Astrocyte of the cerebellum (primary cell): Measurements from ENCODE around the gene RPL26.

ENCODE experiments used
- DNase-seq: peaks from one replicate; pipeline ENCODE4 v3.0.0-alpha.2; 2011; ENCODE audit warnings: low read depth
- H3K4me3 ChIP-seq: 2 replicates; pipeline ENCODE4 v1.5.1; 2011; ENCODE audit warnings: mild to moderate bottlenecking, low read depth, low read length, moderate library complexity
- in situ Hi-C: cut with HindIII; loops from 2 replicates; pipeline ENCODE4 v1.10.0; 2017; ENCODE audit warnings: low sequenced_read_pairs
- TF ChIP-seq, protein P1 (sequence below): IDR thresholded peaks from 2 replicates; pipeline ENCODE4 v1.5.1; 2012; ENCODE audit warnings: low read length, low read depth, moderate library complexity, mild to moderate bottlenecking; ENCODE audit errors: missing control alignments

Gene RPL26

DNA sequence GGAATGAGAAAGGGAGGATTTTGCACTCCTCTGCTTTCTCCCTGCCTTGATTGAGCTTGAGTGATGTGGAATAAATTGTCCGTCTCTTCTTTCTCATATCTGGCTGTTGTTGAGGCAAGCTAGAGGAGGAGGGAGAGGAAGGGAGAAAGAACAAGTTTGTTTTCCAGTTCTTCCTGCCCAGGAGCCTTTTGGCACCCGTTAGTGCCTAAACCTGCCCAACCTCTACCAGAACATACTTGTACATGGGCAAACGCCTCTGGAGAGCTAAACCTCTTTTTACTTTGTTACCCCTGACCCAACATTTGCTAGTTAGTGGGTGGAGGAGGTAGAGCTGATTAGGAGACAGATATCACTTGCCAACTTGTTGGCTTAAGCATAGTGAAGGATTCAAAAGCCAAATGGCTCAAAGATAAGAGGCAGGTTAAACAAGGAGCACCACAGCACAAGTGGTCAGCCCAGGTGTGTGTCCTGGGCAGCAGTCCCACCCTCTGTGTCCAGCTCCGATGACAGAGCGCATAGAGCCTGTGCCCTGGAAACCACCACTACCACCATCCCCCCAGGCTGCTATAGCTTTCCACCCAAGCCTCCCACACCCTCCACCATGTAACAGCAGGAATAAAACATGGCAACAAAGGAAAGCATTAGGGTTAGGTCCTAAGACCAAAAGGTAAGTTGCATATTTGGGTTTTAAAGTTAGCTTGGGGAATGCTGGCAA is 36.9 kb downstream of the RPL26 start:
- in situ Hi-C loops, result no loop called here
- TF ChIP-seq, protein P1, sequence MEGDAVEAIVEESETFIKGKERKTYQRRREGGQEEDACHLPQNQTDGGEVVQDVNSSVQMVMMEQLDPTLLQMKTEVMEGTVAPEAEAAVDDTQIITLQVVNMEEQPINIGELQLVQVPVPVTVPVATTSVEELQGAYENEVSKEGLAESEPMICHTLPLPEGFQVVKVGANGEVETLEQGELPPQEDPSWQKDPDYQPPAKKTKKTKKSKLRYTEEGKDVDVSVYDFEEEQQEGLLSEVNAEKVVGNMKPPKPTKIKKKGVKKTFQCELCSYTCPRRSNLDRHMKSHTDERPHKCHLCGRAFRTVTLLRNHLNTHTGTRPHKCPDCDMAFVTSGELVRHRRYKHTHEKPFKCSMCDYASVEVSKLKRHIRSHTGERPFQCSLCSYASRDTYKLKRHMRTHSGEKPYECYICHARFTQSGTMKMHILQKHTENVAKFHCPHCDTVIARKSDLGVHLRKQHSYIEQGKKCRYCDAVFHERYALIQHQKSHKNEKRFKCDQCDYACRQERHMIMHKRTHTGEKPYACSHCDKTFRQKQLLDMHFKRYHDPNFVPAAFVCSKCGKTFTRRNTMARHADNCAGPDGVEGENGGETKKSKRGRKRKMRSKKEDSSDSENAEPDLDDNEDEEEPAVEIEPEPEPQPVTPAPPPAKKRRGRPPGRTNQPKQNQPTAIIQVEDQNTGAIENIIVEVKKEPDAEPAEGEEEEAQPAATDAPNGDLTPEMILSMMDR, result no peak
- no peak overlapping the region for H3K4me3 ChIP-seq
- no peak for DNase-seq

DNA sequence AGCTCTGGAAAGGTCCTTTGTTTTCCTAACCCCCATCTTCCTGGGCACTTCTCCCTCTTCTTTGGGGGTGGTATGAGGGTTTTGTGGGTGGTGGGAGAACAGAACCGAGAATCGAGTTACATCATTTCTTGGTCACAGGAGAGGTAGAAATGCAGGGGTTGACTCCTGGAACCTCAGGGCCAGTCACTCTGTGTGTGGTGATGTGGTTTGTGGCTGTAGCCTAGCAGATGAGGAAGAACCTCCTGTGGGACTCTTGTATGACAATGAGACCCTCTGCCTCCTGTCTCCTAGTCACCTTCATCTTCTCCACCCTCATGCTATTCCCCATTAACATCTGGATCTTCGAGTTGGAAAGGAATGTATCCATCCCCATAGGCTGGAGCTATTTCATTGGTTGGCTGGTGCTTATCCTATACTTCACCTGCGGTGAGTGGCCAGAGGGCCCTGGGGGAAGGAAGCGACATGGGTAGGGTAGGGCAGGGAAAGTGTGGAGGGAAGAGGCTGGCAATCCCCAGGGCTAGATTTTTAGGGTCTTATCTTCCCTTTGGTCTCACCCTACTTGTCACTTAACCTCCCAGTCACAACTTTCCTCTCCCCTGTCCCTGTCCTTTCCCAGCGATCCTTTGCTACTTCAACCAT is 37.8 kb downstream of the RPL26 start:
- H3K4me3 ChIP-seq, result no peak overlapping the region
- in situ Hi-C loops, result no loop called here
- DNase-seq, result no peak
- TF ChIP-seq, protein P1, result no peak

DNA sequence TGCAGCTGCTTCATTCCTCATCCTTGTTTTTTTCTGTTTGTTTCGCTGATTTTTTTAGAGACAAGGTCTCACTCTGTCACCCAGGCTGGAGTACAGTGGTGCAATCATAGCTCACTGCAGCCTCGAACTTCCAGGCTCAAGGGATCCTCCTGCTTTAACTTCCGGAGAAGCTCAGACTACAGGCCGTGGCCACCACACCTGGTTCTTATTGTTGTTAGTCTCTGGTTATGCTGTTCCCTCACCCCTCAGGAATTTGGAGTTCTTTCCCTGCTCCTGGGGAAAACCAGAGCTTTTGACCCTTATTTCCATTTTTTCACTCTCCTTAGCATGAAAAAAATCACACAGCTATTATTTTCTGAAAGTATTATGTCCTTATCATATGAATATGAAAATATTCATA is 41.5 kb downstream of the RPL26 start:
- H3K4me3 ChIP-seq, result no peak overlapping the region
- no peak for DNase-seq
- in situ Hi-C loops, result no loop called here
- TF ChIP-seq, protein P1, result no peak

DNA sequence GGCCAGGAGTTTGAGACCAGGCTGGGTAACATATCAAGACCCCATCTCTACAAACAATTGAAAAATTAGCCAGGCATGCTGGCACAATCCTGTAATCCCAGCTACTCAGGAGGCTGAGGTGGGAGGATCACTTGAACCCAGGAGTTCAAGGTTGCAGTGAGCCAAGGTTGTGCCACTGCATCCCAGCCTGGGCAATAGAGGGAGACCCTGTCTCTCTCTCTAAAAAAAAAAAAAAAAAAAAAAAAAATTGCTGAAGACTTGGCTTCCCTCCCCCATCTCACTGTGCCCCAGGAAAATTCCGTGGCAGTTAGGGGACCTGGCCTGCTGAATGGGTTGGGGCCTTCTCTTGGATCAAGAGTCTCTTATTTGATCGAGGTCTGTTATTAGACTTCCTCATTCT is 43.5 kb downstream of the RPL26 start, which contains the start of gene ODF4:
Gene ODF4 (plus strand): TSS at position 301 of the 400 bp plus-strand sequence. CDS start 212 bp downstream, outside the sequence.
- TF ChIP-seq, protein P1, result no peak
- DNase-seq, result no peak
- H3K4me3 ChIP-seq, result no peak within 1 kb of the TSS
- in situ Hi-C loops, result no loop called here

DNA sequence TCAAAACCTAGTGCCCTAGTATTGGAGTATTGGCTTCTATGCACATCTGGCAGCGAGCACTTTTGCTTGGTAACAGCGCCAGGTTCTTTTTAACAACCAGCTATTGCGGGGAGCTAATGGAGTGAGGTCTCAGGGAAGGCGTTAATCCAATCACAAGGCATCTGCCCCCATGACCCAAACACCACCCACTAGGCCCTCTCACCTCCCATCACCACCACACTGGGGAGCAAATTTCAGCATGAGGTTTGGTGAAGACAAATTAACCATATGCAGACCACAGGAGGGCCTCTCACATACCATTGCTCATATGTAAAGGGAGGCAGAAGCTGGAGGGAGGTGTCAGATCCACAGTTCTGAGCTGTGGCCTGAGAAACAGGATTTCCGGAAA is 44.2 kb downstream of the RPL26 start:
- H3K4me3 ChIP-seq, result no peak overlapping the region
- DNase-seq, result no peak
- in situ Hi-C loops, result no loop called here
- TF ChIP-seq, protein P1, result no peak

DNA sequence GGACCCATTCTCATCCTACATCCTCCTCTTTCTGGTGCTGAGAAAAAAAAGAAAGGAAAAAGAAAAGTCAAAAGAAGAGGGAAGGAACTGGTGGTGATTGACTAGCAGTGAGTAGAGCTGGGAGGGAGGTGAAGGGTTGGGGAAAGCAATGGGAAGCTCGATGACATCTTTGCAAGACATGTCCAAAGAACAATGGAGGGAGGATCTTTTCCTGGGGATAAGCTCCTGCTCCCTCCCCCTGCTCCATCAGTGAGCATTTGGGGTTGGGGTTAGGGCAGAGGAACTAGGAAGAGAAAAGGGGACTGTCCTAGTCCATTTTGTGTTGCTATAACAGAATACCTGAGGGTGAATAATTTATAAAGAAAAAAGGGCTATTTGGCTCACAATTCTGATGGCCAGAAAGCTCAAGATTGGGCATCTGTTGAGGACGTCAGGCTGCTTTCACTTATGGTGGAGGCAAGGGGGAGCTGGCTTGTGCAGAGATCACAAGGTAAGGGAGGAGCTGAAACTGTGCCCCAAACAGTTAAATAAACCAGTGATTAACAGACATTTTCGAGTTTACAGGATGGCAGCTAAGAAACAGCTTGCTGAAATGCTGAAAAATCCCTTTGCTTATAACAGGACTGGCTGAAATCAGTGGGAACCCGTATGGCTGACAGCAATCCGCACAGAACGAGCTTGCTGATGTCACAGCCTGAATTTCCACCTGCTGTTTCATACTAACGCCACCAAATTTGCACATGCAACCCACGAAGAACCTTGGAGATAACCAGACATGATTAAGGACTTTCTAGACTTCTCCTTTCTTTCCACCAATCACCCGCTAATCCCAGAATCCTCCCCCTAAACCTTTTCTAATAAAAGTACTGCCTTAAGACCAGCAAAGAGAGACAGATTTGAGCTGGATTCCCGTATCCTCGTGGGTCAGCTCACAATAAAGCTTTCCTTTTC is 44.9 kb downstream of the RPL26 start:
- H3K4me3 ChIP-seq, result no peak overlapping the region
- in situ Hi-C loops, result no loop called here
- no peak for DNase-seq
- TF ChIP-seq, protein P1, result no peak
